GM19240 (cell line): ENCODE data around the gene RAET1G.
"Not testable (repeated sequence)": the region's sequence is repeated elsewhere in the genome, so short reads cannot be mapped to it uniquely, and the experiment has no call there.

Experiments
- DNase-seq: peaks from one replicate; pipeline ENCODE4 v3.0.0; 2011; ENCODE audit warnings: low spot score; ENCODE audit not compliant: insufficient read length

Gene RAET1G

DNA sequence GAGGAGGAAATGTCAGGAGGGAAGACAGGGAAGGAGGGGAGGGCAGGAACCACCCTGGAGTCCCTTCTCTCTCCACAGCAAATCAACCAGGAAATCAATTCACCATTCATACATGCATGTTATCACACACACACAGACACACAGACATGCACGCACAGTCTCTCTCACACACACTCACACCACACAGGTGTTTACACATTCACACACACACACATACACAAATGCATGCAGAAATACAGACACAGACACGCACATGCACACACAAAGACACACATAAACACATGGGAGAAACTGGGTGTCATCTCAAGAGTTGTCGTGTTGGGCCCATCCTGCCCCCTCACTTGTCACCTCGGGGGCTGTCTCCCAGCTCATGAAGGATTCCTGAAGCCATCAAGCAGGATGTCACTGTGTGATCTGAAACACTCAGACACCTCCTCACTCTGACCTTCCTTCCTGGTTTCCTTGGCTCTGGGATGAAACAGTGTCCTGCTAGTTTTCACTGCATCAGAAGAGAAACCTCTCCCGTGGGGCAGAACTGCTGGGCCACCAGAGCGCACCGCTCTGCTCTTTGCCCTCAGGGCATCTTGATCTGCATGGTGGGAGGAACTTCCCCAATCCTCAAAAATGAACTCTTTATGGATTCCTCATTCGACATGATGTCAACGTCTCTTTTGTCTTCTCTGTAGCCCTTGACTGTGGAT lies 9.2 kb downstream of the RAET1G start:
- no peak for DNase-seq

DNA sequence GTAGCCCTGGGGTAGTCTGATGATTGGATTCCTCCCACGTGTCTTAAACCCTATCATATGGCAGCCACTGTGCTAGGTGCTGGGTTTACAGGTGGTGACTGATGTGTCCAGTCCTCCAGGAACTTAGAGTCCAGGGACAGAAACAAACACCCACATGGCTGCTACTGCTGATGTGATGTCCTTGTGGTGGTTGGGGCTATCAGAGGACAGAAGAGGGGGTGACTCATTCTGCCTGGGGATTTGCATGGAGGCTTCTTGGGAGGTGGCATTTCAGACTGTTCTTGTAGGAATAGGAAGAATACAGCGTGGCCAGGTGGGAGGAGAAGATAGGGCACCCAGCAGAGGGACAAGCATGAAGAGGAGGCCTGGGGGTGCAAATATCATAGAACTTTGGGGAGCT lies 9.8 kb downstream of the RAET1G start:
- DNase-seq, result no peak

- DNase-seq, result not testable (repeated sequence)
Observed at GRCh38 chr6:149912680-149913079, 10.2 kb downstream of the RAET1G start.

DNA sequence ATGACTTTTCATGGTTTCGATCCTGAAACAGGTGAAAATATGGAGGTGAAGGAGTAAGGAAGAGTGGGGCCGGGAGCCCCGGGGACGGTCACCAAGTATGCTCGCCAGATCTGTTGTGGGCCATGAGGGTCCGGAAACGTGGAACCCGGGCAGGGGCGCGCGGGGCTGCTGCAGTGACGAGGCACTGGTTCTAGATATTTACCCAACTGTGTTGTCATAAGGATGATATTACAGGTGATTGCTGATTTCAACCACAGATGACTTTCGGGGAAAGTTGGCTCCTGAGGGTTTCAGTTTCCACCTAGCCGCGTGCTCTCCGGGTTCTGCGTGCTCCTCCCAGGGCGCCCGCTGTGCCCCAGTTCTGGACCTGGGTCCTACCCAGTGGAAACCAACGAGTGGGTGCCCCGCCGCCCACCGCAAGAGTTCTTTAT lies 12.2 kb downstream of the RAET1G start:
- no peak for DNase-seq

DNA sequence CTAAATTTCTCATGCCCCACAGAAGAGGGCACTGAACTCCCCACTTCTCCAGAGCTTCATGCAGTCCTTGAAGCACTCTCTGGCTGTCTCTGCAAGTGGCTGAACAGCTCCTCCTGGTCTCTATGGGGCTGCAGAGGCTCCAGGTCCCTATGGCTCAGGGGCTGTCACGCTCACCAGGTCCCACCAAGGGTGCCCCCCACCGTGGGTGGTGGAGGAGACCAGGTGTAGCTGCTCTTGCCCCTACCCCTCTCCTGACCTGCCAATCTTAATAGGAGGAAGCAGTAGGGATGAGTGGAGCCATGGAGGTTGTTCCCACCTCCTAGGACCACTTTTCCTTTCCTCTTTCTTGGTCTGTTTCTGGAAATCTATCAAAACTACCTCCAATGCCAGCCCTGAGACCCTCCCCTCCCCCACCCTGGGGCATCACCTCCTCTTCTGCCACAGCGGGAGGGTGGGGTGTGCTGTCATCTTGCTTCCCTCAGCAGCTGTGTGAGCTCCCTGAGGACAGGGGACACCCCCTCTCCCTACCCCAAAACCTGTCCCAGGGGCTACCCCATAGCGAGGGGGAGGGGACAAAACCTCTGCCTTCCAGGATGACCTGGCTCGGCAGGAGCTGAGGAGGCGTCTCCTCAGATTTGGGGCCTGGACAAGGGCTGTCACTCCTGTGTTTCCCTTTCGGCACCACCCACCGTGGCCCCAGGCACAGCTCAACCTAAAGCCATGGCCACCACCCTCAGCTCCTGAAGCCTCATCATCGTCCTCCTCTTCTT lies 13.0 kb downstream of the RAET1G start:
- no peak for DNase-seq

DNA sequence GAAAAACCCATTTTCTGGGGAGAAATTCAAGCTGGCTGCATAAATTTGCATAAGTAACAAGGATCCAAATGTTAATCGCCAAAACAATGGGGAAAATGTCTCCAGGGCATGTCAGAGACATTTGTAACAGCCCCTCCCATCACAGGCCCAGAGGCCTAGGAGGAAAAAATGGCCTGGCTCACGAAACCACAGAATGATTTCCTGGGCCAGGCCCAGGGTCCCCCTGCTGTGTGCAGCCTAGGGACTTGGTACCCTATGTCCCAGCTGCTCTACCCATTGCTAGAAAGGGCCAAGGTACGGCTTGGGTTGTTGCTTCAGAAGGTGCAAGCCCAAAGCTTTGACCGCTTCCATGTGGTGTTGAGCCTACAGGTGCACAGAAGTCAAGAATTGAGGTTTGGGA lies 14.4 kb downstream of the RAET1G start:
- not testable (repeated sequence) for DNase-seq

GRCh38 chr6:149907317-149907716 lies 15.6 kb downstream of the RAET1G start:
- no peak for DNase-seq

DNA sequence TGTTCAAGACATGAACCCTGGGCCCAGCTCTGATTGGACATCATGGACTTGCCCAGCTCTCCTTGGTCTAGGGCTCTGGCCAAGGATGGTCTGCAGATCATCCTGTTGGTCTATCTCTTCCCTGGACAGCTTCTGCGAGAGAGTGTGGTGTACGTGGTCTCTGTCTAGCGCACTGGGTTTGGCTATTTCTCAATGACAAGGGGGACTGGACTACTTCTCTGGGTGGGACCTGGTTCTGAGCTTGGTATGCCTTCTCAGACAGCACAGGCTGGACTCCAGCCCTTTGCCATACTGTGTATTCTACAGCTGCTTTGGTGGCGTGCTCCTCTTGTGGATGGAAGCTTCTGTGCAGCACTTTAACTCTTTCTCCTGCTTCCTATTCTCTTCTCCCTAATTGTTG lies 16.5 kb downstream of the RAET1G start:
- DNase-seq, result no peak

- no peak for DNase-seq
Observed at GRCh38 chr6:149905911-149906371, 17.0 kb downstream of the RAET1G start.

DNA sequence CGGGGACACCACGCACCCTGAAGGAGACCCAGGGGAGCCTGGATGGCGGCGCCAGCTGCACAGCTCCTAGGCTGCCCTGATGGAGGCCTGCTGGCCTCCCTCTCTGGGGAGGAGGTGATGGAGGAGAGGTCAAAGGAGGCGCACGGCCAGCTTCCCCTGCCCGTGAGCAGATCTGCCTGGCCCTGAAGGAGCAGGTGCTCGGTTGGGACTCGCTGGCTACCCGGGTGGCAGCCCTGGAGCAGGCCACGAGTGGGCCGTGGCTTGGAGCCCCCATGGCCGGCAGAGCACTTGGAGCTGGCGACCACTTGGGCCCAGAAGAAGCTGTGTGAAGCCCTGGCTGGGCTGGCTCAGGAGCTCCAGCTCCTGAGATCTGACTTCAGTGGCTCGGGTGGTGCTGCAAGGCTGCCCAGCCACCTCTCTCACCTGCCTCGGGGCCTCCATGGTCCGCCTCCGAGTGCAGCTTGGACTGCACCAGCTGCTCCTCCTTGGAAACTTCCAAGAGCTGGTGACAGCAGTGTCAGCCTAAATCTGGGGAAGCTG lies 17.5 kb downstream of the RAET1G start:
- no peak for DNase-seq

- no peak for DNase-seq
Observed at GRCh38 chr6:149904661-149905370, 18.1 kb downstream of the RAET1G start.

DNA sequence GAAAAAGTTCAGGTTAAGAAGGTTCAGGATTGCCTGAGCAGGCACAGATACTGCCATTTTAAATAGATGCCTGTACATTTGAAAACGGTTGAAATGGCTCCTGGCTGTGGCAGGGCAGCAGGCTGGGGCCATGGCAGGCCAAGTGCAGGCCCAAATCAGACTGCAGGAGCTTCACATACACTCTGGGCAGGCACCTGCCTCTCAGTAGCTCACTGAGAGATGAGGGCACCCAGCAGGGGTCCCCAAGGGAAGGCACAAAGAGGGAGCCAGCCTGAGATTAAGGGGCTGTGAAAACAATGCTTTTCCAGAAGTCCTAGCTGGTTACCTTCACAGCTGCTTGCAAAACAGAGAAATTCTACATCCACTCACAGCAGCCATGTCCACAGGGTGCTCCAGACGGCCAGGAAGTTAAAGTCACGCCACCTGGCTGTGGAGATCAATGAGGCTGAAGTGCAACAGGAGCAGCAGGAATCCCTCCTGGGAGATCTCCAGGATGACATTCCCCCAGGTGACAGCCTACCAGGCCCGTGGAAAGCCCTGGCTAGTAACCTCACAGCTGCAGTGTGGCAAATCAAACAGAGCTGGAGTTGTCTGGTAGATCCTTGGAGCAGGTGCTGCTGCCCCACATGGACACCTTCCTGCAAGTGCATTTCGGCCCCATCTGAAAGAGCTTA lies 18.8 kb downstream of the RAET1G start:
- no peak for DNase-seq

DNA sequence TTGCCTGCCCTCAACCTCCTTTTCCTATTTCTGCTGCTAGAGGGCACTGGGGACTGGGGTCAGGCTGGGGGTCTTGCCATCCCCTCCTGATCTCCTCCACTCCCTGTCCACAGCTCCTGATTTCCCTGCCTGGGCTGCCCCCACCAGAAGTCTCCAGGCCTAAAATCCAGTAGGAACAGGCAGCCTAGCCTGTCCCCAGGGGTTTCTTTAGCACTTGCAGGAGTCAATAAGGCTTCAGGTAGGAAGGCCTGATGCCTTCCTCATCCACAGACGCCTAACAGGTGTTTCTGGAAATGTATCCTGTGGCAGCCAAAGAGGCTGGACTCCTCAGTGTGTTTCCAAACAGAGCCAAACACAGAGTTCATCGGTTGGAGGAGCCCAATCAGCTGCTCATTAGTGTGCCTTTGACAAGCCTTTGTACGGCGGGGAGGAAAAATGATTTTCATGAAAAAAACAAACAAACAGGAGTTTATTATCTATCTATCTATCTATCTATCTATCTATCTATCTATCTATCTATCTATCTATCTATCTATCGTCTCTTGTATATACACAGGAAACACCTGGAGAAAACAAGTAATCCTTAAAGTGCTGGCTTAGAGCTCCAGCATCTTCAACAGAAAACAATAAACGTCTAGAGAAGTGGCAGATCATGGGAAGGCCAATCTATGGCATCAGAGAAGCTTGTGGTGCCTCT lies 21.3 kb downstream of the RAET1G start:
- no peak for DNase-seq

DNA sequence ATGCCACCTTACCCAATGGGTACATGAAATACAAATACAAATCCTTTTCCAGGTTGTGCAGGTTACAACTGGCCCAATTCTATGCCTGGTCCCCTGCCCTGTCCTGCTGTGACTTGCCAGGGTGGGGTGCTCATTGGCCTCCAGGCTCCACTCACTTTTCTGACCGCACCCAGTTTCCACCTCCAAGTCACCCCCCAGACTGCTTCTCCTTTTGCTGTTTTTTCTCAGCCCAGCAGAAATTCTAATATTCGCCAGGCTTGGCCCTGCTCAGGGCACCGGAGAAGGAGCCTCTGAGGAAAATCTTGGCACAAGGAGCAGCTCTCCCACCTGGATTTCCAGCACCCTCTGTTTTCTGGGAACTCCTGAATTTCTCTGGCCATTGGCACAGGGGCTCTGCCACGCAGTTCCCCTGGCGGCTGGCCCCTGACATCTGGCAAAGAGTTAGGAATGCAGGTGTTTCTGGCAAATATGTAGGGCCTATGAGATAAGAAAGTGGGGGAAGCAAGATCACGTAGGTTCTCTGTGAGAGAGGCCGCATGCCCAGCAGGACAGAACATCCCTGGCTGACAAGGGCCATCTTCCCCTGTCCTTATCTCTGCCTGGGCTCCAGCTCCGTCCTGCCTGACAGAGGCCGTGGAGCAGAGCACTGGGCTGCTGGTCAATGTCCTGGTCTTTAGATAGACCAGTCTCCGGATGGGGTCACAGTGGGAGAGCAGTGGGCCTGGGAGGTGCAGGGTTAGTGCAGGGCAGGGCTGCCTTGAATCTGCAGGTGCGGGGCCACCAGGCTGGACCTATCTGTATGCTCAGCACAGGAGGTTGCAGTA lies 22.1 kb downstream of the RAET1G start:
- no peak for DNase-seq

DNA sequence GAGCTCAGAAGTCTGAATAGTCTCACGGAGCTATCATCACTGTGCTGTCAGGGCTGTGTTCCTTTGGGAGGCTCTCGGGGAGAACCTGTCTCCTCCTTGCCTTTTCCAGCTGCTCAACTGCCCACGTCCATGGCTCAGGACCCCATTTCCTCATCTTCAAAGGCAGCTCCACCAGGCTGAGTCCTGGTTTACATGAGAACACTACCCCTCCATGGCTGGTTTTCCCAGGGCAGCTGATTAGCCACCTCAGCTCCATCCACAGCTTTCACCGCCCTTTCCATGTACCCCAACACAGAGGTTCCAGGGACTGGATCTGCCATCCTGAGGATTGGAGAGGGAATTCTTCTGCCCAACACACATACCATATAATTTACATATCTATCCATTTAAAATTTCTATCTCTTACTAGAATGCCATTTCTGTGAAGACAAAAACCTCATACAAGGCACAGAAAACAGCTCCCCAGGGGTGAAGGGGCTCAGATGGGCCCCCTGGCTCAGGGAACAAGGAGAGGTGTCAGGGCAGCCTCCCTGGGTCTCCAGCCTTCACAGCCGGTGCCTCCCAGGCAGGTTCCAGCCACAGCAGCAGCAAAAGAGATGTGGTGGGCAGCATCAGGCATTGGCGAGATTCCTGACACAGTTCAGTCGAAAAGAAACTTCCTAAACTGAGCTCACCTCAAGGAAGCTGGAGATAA lies 22.8 kb downstream of the RAET1G start:
- DNase-seq, result no peak

DNA sequence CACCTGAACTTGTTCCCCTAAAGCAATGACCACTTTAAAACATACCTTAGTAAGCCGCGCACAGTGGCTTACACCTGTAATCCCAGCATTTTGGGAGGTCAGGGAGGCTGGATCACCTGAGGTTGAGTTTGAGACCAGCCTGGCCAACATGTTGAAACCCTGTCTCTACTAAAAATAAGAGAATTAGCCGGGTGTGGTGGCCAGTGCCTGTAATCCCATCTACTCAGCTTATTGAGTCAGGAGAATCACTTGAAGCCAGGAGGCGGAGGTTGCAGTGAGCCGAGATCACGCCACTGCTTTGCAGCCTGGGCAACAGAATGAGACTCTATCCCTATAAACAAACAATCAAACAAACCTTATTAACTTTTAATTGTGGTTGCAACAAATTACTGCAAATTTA lies 23.4 kb downstream of the RAET1G start:
- no peak for DNase-seq

DNA sequence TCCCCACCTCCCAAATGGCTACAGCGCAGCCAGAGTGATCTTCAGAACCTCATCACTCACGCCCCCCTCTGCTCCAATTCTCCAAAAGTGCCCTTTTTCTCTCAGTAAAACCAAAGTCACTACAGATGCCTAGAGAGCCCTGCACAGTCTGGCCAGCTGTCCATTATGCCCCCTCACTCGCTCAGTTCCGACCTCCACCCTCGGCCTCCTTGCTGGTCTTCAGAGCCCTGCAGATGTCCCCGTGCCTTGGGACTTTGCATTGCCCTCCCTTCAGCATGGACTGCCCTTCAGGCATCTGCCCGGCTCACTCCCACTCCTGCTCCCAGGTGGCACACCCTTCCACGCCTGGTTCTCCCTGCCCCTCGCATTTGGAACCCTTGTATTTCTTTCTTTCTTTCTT lies 24.0 kb downstream of the RAET1G start:
- DNase-seq, result no peak

GRCh38 chr6:149897855-149898744 lies 24.8 kb downstream of the RAET1G start, which contains the start of gene RAET1E:
TSS of gene RAET1E (minus strand) at chr6:149898113. CDS start at chr6:149890901, 7,212 bp downstream.
- DNase-seq, result no peak
